HG02763 (cell line): ENCODE results near the gene CCDC40.
"Not testable (repeated sequence)": the region's sequence is repeated elsewhere in the genome, so short reads cannot be mapped to it uniquely, and the experiment has no call there.

Experiments used
- ATAC-seq: cut with Tn5 transposase; IDR thresholded peaks from one replicate; pipeline ENCODE4 v1.9.1; 2021; ENCODE audit warnings: mild to moderate bottlenecking, moderate library complexity; ENCODE audit not compliant: unreplicated experiment

Gene CCDC40

GRCh38 chr17:80035937-80036714 lies at the start of gene CCDC40:
Gene CCDC40, plus strand, starts transcription at chr17:80036642. Its CDS starts 21 bp downstream, at chr17:80036663.
- ATAC-seq: no peak

- ATAC-seq: no peak
Observed at GRCh38 chr17:79987187-79987934, 49.1 kb upstream of the CCDC40 start.

- no peak for ATAC-seq
Observed at GRCh38 chr17:79987935-79988184, 48.6 kb upstream of the CCDC40 start.

GRCh38 chr17:79988185-79988971 lies 48.1 kb upstream of the CCDC40 start:
- no peak for ATAC-seq

GRCh38 chr17:79989106-79989835 lies 47.2 kb upstream of the CCDC40 start:
- no peak for ATAC-seq

- no peak for ATAC-seq
Observed at GRCh38 chr17:79990051-79990592, 46.3 kb upstream of the CCDC40 start.

- ATAC-seq: no peak
Observed at GRCh38 chr17:79990704-79991103, 45.7 kb upstream of the CCDC40 start.

GRCh38 chr17:79991140-79991923 lies 45.1 kb upstream of the CCDC40 start:
- ATAC-seq: no peak

- ATAC-seq: no peak
Observed at GRCh38 chr17:79991924-79992648, 44.4 kb upstream of the CCDC40 start.

- ATAC-seq: no peak
Observed at GRCh38 chr17:79992649-79993389, 43.6 kb upstream of the CCDC40 start.

- no peak for ATAC-seq
Observed at GRCh38 chr17:79993390-79994227, 42.8 kb upstream of the CCDC40 start.

GRCh38 chr17:79994228-79994569 lies 42.2 kb upstream of the CCDC40 start:
- not testable (repeated sequence) for ATAC-seq

GRCh38 chr17:79994602-79995001 lies 41.8 kb upstream of the CCDC40 start:
- no peak for ATAC-seq

- no peak for ATAC-seq
Observed at GRCh38 chr17:79995696-79996095, 40.7 kb upstream of the CCDC40 start.

- ATAC-seq: no peak
Observed at GRCh38 chr17:79996291-79996690, 40.2 kb upstream of the CCDC40 start.

- no peak for ATAC-seq
Observed at GRCh38 chr17:79997011-79997660, 39.3 kb upstream of the CCDC40 start.

GRCh38 chr17:80000136-80000535 lies 36.3 kb upstream of the CCDC40 start:
- ATAC-seq: no peak
